ENCODE data around the gene TXK. TPM values are rescaled to one million over a fixed set of nuclear protein-coding genes. Genes with fewer than 3 reads are reported as not detected.
A peak's percentile ranks its signal among the peaks of the same experiment; 100 is the strongest.

The TXK gene
- total and polyA plus RNA-seq, 2 experiments from 2014 or later, result 0.14 to 0.40 TPM

- no peak for DNase-seq (ENCODE audit: low spot score)
- Mint-ChIP-seq H3K27ac (peak overlapping the region; percentile 7; the same call in 1 of the 2 replicates), H3K4me1 (peaks cover 34% of the 10 kb centered on the region), H3K27me3 (ENCODE audit: insufficient read depth, low read depth, poor library complexity) (peaks cover 2% of the 10 kb centered on the region), H3K9me3 (no peaks in the 10 kb centered on the region), H3K4me3 (no peak overlapping the region), H3K36me3 (ENCODE audit: low read depth) (no peaks in the 10 kb centered on the region)
- Histone ChIP-seq H3K9me2 (ENCODE audit: insufficient read depth) (no peaks in the 10 kb centered on the region), H4K20me1 (replicated peaks; ENCODE audit: insufficient read depth) (no peaks in the 10 kb centered on the region), H3K4me2 (no peak overlapping the region), H3K27me3 (ENCODE audit: insufficient read depth) (no peaks in the 10 kb centered on the region), H3K79me2 (replicated peaks; ENCODE audit: insufficient read depth) (no peaks in the 10 kb centered on the region), H3K27ac (ENCODE audit: low read depth) (no peak overlapping the region), H2AFZ (no peak overlapping the region), H3K4me1 (ENCODE audit: insufficient read depth) (peaks cover 18% of the 10 kb centered on the region), H3K4me3 (no peak overlapping the region), H3K36me3 (ENCODE audit: insufficient read depth) (no peaks in the 10 kb centered on the region), H3F3A (replicated peaks; ENCODE audit: low read depth) (no peaks in the 10 kb centered on the region)
- no peak for TF ChIP-seq JUNB (IDR thresholded peaks at IDR 0.05; ENCODE audit: unreplicated experiment)
- no peak for TF ChIP-seq NANOG (IDR thresholded peaks at IDR 0.05; ENCODE audit: borderline replicate concordance)
- no peak for TF ChIP-seq POLR2AphosphoS5 (IDR thresholded peaks at IDR 0.05; ENCODE audit: low read depth)
- TF ChIP-seq ETS1 (IDR thresholded peaks at IDR 0.05), result no peak
- no peak for TF ChIP-seq EZH2phosphoT487 (IDR thresholded peaks at IDR 0.05; ENCODE audit: unreplicated experiment)
- TF ChIP-seq EZH2 (IDR thresholded peaks at IDR 0.05; ENCODE audit: low read depth, unreplicated experiment), result no peak
- no peak for TF ChIP-seq REST (IDR thresholded peaks at IDR 0.05; ENCODE audit: unreplicated experiment)
- TF ChIP-seq ZNF331 (CRISPR knock-in tag; IDR thresholded peaks at IDR 0.05; ENCODE audit: low read depth), result no peak
- TF ChIP-seq ZNF462 (CRISPR knock-in tag; IDR thresholded peaks at IDR 0.05), result no peak
- TF ChIP-seq STAT1 (IDR thresholded peaks at IDR 0.05; ENCODE audit: unreplicated experiment), result no peak
- TF ChIP-seq CTCF (conservative IDR thresholded peaks at IDR 0.05; ENCODE audit: low read depth in 2 of 2), result no peak
- TF ChIP-seq ZNF114 (CRISPR knock-in tag; IDR thresholded peaks at IDR 0.05), result no peak
- no peak for TF ChIP-seq CREB1 (CRISPR knock-in tag; IDR thresholded peaks at IDR 0.05; ENCODE audit: low read depth)
- ATAC-seq, result no peak
These were observed 19.6 kb downstream of the TXK start for GRCh38 chr4:48114412-48114811.

Measured in GM23338 (cell line).